M059J (cell line): ENCODE results near the gene HSP90AA1. TPM values are rescaled to one million over a fixed set of nuclear protein-coding genes. Genes with fewer than 3 reads are reported as not detected.

Experiments used
- DNase-seq: peaks from one replicate; pipeline ENCODE4 v3.0.0-alpha.2; 2012; ENCODE audit warnings: low read depth
- total RNA-seq: library from RNA; depleted of rRNA; stranded (reverse); fragments of >200 nt; shearing (Covaris generic); gene quantifications from 2 replicates; pipeline ENCODE4 v1.2.3, GENCODE V29; 2014; rRNA removed

The HSP90AA1 gene
- total RNA-seq, 1 experiment from 2014 or later: 355 TPM

DNA sequence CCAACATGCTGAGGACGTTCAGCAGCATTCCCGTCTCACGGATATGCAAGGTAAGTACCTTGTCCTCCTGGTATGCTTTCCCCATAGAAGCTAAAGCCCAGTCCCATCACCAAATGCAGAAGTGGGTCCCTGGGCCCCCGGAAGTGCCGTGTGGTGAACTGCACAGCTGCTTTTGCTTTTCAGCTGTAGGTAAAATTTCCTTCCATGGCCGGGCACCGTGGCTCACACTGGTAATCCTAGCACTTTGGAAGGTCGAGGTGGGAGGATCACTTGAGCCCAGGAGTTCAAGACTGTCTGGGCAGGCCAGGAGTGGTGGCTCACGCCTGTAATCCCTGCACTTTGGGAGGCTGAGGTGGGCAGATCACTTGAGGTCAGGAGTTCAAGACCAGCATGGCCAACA, 44.1 kb downstream of the HSP90AA1 start:
- no peak for DNase-seq

DNA sequence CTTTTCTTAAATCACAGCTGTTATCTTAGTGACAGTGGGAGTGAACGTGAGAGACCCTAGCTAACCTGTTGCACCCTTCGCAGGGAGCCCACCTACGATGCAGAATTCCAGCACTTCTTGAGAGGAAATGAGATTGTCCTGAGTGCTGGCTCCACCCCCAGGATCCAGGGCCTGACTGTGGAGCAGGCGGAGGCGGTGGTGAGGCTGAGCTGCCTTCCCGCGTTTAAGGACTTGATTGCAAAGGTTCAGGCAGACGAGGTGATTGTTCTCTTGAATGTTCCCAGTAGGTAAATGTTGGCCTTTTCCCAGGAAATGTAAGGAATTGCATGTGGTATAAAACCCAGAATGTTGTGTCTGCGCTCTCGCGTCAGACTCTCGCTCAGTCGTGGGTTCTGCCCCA, 46.7 kb downstream of the HSP90AA1 start:
- DNase-seq: no peak

DNA sequence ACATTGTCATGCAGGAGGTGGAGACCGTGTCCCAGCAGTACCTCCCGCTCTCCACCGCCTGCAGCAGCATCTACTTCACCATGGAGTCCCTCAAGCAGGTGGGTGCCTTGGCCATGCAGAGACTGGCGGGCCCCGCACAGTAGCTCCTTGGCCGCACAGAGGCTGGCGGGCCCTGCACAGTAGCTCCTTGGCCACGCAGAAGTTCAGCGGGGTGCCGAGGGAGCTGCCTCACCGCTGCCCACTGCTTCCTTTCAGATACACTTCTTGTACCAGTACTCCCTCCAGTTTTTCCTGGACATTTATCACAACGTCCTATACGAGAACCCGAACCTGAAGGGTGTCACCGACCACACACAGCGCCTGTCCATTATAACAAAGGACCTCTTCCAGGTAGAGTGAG, 47.7 kb downstream of the HSP90AA1 start:
- no peak for DNase-seq

DNA sequence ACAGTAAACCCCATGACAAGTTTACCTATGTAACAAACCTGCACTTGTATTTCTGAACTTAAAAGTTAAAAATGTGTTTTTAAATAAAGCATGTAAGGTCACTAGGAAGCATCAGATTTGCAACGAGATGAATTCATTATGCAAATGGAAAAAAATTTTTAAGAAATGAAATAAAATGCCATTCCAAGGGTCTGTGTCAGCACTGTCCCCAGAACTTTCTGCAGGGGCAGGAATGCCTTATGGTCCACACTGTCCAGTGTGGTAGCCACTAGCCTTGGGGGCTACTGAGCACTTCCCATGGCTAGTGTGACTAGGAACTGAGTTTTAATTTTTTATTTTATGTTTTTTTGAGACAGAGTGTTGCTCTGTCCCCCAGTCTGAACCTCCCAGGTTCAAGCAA, 49.2 kb downstream of the HSP90AA1 start:
- DNase-seq: no peak

DNA sequence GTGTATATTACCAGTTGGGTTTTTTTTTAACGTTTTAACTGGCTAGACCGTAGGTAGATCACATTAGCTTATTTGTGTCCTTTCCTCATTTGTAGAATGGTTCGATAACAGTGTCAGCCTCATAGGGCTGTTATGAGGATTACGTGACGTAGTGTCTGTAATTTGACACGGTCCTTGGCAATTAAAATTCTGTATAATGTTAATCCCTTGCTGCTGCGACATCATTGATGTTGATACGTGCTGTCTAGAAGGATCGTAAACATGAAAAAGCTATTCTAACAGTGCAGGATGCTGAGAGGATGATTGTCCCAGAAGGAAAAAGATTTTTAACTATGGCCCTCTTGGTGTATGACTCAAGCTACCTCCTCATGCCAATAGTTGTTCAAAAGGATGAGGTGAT, 50.9 kb downstream of the HSP90AA1 start:
- no peak for DNase-seq

DNA sequence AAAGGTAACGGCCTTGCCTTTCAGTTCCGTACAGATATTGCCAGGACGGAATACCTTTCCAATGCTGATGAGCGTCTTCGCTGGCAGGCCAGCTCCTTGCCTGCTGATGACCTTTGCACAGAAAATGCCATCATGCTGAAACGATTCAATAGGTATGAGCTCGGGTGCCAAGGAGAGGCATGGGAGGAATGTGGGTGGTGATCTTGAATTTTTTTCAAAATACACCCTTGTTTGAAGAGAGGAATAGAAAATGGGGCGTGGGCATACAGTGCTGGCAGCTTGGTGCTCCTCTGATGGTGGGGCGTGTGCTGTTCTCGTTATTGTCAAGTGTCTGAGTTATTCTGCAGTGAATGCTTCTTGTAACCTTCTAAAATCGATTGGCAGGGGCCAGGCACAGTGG, 52.5 kb downstream of the HSP90AA1 start:
- no peak for DNase-seq

DNA sequence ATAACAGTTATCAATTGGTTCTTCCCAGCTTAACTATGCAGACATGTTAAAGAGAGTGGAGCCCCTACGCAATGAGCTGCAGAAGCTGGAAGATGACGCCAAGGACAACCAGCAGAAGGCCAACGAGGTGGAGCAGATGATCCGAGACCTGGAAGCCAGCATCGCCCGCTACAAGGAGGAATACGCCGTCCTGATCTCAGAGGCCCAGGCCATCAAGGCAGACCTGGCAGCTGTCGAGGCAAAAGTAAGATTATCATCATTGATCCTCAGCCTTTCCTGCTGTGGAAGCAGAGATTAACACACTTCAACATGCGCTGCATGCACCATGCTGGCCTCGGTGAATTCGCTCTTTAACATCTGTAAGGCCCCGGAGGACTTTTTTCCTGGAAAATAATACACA, 53.6 kb downstream of the HSP90AA1 start:
- DNase-seq: no peak

Other genes with a start within 250 kb of the HSP90AA1 start
- 93.0 and 257 TPM in 2 replicates for gene DYNC1H1, start 122.5 kb downstream of the HSP90AA1 start, total RNA-seq
- gene WDR20, start 52.9 kb upstream of the HSP90AA1 start, total RNA-seq: 7.9 and 13.3 TPM in 2 replicates
- gene MOK, start 218.1 kb upstream of the HSP90AA1 start, total RNA-seq: 27.3 and 44.3 TPM in 2 replicates
- 3.4 and 4.6 TPM in 2 replicates for gene ZNF839, start 232.7 kb upstream of the HSP90AA1 start, total RNA-seq